GM12865 (cell line): ENCODE results near the gene DNAJB1.

Experiments
- DNase-seq: peaks from one replicate; pipeline ENCODE4 v3.0.0; 2010; ENCODE audit warnings: low read depth
- H3K4me3 ChIP-seq: 2 replicates; pipeline ENCODE4 v1.5.1; 2011; ENCODE audit warnings: mild to moderate bottlenecking, low read depth, low read length, control low read depth
- CTCF ChIP-seq: IDR thresholded peaks from 2 replicates; pipeline ENCODE4 v1.5.1; 2011; ENCODE audit warnings: low read length, control low read depth, low read depth, inconsistent platforms; ENCODE audit not compliant: insufficient read depth; ENCODE audit errors: missing control alignments

The DNAJB1 gene

GRCh38 chr19:14530005-14530348 is 11.8 kb upstream of the DNAJB1 start:
- H3K4me3 ChIP-seq, result peak overlapping the region; percentile 86

GRCh38 chr19:14529254-14530004 is 11.2 kb upstream of the DNAJB1 start, which contains the start of gene TECR:
TECR (plus strand) TSS chr19:14529594; CDS start chr19:14529697, 103 bp downstream.
- TF ChIP-seq CTCF, result no peak
- peak within 1 kb of the TSS; percentile 86 for H3K4me3 ChIP-seq
- DNase-seq, result peak; percentile 100

More at GRCh38 chr19:14530005-14530348, 11.8 kb upstream of the DNAJB1 start:
- no peak for TF ChIP-seq CTCF
- DNase-seq, result peak; percentile 42

- H3K4me3 ChIP-seq, result peak overlapping the region; percentile 72
- DNase-seq, result no peak
- no peak for TF ChIP-seq CTCF
These were observed 10.4 kb upstream of the DNAJB1 start for GRCh38 chr19:14528419-14529253.

- no peak for TF ChIP-seq CTCF
- no peak overlapping the region for H3K4me3 ChIP-seq
- DNase-seq, result no peak
These were observed 8.2 kb upstream of the DNAJB1 start for GRCh38 chr19:14526423-14526822.

GRCh38 chr19:14525729-14526128 is 7.5 kb upstream of the DNAJB1 start:
- no peak for TF ChIP-seq CTCF
- no peak overlapping the region for H3K4me3 ChIP-seq
- DNase-seq, result no peak

- no peak overlapping the region for H3K4me3 ChIP-seq
- DNase-seq, result no peak
- TF ChIP-seq CTCF, result no peak
These were observed 2.3 kb upstream of the DNAJB1 start for GRCh38 chr19:14520543-14520942.
